GM20431 (cell line): ENCODE measurements around the gene PPP1R13L.
"Not testable (repeated sequence)": the region's sequence is repeated elsewhere in the genome, so short reads cannot be mapped to it uniquely, and the experiment has no call there.

Experiments used
- in situ Hi-C: fragments of 300-500 bp; cut with MseI, MboI; formaldehyde crosslinking; loops from one replicate; pipeline ENCODE4 v1.15.0; 2020; ENCODE audit warnings: low sequenced_read_pairs; ENCODE audit not compliant: unreplicated experiment

PPP1R13L gene

DNA sequence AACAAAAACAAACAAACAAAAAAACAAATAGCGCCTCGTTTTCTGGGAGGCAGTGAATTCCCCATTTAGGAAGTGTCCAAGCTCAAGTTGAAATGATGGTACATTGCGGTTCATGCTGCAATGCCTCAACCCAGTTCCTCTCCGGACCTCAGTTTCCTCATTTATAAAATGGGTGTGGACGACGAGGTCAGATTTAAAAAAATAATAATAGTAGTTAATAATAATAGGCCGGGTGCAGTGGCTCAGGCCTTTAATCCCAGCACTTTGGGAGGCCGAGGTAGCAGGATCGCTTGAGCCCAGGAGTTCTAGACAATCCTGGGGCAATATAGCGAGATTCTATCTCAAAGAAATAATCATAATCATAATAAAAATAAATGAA, 34.3 kb upstream of the PPP1R13L start:
- in situ Hi-C loops: loop anchor here (10.0 kb wide), 1 partner anchor 46 kb away; no protein-coding TSS in a partner anchor

DNA sequence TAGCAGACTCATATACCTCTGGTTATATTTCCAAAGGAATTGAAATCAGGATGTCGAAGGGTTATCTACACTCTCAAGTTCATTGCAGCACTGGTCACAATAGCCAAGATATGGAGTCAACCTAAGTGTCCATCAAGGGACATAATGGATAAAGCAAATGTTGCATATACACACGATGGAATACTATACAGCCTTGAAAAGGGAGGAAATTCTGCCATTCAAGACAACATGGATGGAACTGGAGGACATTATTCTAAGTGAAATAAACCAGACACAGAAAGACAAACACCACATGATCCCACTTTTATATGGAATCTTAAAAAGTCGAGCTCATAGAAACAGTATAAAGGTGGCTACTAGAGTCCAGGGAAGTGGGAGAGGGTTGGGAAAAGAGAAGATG, 32.5 kb upstream of the PPP1R13L start:
- in situ Hi-C loops: loop anchor here (10.0 kb wide), 1 partner anchor 47 kb away; no protein-coding TSS in a partner anchor

DNA sequence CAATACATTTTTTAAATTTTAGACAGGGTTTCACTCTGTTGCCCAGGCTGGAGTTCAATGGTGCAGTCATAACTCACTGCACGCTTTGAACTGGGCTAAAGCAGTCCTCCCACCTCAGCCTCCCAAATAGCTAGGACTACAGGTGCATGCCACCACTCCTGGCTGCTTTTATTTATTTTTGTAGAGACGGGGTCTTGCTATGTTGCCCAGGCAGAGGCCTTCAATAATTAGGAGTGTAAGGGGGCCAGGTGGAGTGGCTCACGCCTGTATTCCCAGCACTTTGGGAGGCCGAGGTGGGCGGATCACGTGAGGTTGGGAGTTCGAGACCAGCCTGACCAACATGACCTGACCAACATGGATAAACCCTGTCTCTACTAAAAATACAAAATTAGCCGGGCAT, 27.7 kb upstream of the PPP1R13L start:
- in situ Hi-C loops: loop anchor here (10.0 kb wide), 1 partner anchor 52 kb away; no protein-coding TSS in a partner anchor

DNA sequence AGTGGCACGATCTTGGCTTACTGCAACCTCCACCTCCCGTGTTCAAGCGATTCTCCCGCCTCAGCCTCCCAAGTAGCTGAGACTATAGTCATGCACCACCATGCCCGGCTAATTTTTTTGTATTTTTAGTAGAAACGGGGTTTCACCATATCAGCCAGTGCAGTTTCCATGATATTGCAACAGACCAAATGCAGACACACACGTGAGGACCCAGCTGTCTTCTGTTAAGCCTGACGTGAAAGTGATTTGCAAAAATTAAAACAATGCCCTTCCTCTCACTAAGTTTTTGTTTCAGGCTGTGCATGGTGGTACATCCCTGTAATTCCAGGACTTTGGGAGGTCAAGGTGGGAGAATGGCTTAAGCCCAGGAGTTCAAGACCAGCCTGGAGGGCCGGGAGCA, 26.1 kb upstream of the PPP1R13L start:
- in situ Hi-C loops: loop anchor here (10.0 kb wide), 1 partner anchor 54 kb away; no protein-coding TSS in a partner anchor

- in situ Hi-C loops: loop anchor here (10.0 kb wide), 1 partner anchor 55 kb away; no protein-coding TSS in a partner anchor
Measured at GRCh38 chr19:45429896-45430295, 25.0 kb upstream of the PPP1R13L start.

GRCh38 chr19:45428384-45429231, 23.7 kb upstream of the PPP1R13L start:
- in situ Hi-C loops: no loop called here

DNA sequence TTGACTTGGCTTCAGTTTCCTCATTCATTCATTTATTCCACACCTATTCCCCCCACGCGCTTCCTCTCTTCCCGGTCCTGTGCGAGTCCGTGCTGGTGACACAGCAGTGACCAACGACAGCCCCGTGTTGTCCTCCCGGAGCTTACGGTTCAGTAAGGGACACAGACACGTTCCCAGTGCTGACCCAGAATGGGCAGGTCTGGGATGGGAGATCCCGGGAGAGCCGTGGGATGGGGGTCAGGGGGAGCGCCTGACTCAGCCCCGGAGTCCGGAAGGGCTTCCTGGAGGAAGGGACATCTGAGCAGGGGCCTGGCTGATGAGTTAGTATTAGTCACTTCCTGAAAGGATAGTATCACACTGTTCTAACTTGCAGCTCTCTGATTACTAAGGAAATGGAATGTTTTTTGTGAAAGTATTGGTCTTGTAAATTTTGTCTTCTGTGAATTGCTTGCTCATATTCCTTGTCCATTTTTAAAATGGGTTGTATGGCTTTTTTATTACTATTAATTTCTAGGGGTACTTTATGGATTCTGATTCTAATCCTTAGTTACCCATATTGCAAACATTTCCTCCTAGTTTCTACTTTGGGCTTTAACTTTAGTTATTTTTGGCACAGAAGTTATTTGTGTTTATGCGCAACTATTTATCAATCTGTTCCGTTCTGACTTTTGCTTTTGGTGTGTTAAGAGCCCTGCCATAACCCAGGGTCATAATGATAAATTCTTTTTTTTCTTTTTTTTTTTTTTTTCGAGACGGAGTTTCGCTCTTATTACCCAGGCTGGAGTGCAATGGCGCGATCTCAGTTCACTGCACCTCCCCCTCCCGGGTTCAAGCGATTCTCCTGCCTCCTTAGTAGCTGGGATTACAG, 19.6 kb upstream of the PPP1R13L start:
- in situ Hi-C loops: no loop called here

DNA sequence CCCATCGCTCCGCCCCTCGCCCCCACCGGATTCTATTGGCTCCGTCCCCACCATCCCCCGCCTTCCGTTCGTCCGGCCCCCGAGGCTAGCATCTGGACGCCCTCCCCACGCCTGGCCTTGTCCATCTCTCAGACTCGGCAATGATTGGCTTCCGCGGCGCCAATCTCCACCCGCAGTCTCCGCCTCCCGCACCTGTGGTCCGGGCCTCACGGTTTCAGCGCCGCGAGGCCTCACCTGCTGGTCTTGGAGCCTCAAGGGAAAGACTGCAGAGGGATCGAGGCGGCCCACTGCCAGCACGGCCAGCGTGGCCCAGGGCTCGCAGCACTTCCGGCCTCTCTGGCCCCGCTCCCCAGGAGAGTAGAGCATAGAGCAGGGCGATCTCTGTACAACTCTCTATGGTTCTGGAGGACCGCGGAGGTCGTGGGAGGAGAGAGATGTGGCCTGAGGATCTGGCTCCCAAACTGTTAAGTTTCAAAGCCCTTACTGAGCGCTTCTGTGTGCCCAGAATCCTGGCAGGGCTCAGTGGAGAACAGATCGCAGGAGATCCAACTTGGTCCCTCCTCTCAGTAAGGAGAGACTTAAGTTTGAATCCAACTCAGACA, 18.8 kb upstream of the PPP1R13L start, which contains the start of gene ERCC1:
TSS of gene ERCC1 (minus strand) at position 329 of the 602 bp plus-strand sequence. CDS start 543 bp downstream, outside the sequence.
- in situ Hi-C loops: no loop called here

DNA sequence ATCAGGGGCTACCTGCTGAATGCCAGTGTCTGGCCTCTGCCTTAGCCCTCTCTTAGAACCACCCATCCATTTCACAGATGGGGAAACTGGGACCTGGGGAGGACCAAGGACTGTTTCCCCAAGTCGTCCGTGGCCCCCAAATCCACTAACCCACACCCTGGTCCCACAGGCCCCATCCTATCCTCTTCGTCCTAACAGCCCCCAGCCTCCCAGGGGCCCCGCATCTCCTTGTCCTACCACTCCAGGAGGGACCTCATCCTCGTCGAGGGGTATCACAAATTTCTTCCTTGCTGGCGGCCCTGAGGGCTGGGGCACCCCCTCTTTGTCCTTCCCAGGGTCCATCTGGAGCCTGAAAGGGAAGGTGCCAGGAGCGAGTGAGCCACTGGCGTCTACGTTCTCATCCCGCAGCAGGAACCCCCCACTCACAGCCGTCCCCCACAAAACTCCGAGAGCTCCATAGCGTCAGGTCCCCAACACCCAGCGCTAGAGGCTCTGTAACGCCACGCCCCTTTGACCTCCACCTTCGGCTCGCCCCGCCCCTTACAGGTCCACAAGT, 18.2 kb upstream of the PPP1R13L start:
- in situ Hi-C loops: no loop called here

- in situ Hi-C loops: no loop called here
Measured at GRCh38 chr19:45421947-45422498, 17.2 kb upstream of the PPP1R13L start.

DNA sequence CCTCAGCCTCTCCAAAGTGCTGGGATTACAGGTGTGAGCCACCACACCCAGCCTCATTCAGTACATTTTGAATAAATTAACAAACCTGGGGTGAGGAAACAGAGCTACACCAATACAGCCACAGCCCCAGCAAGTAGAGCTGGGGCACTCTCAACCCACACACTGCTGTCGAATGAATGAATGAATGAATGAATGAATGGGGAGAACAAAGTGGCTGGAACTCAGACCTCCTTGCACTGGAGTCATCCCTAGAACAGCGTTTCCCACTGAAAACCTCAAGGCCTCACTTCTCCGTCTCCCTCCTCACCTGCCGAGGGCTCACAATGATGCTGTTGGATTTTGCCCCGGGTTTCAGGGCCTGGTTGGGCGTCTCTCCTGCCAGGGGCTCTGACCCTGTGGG, 16.0 kb upstream of the PPP1R13L start:
- in situ Hi-C loops: no loop called here

GRCh38 chr19:45420356-45420755, 15.5 kb upstream of the PPP1R13L start:
- in situ Hi-C loops: no loop called here

DNA sequence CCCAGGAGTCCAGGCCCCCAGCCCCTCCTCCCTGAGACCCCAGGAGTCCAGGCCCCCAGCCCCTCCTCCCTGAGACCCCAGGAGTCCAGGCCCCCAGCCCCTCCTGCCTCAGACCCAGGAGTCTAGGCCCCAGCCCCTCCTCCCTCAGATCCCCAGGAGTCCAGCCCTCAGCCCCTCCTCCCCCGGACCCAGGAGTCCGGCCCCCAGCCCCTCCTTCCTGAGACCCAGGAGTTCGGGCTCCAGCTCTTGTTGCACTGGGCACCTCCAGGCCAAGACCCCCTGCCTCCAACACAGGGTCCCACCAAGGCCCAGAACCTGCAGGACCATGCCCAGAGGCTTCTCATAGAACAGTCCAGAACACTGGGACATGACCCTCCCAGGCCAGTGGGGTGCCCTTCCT, 15.0 kb upstream of the PPP1R13L start:
- in situ Hi-C loops: no loop called here

- in situ Hi-C loops: no loop called here
Measured at GRCh38 chr19:45419396-45419795, 14.5 kb upstream of the PPP1R13L start.

- in situ Hi-C loops: no loop called here
Measured at GRCh38 chr19:45418802-45419201, 13.9 kb upstream of the PPP1R13L start.

GRCh38 chr19:45417151-45417550, 12.3 kb upstream of the PPP1R13L start:
- in situ Hi-C loops: no loop called here

- in situ Hi-C loops: no loop called here
Measured at GRCh38 chr19:45414468-45414867, 9.6 kb upstream of the PPP1R13L start.

- in situ Hi-C loops: no loop called here
Measured at GRCh38 chr19:45413497-45413896, 8.6 kb upstream of the PPP1R13L start.

DNA sequence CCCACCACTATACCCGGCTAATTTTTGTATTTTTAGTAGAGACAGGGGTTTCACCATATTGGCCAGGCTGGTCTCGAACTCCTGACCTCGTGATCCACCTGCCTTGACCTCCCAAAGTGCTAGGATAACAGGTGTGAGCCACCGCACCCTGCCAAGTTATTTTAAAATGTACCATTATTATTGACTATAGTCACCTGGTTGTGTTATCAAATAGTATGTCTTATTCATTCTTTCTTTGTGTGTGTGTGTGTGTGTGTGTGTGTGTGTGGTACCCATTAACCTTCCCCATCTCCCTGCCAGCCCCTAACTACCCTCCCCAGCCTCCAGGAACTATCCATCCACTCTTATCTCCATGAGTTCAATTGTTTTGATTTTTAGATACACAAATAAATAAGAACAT, 5.5 kb upstream of the PPP1R13L start:
- in situ Hi-C loops: not testable (repeated sequence)

DNA sequence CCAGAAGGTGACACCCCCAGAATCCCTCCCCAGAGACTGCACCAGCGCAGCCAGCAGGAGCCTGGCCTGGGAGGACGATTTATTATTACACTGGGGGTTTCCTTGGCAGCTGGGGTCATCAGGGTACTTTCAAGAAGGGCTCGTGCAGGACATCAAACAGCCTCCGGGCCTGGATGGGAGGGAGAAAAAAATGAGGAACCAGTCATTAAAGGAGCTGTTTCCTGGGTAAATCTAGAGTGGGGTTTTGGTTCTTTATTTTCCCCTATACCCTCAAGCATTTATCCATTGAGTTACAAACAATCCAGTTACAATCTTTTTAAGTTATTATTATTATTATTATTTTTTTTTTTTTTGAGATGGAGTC, 4.7 kb upstream of the PPP1R13L start:
- in situ Hi-C loops: no loop called here
